Thyroid gland (tissue), 4 donors: ENCODE results near the gene RPN2.

ENCODE experiments used
- POLR2A ChIP-seq, 2 donors: fragments of 450-650 bp; IDR thresholded peaks; one replicate each; pipeline ENCODE4 v1.6.1; 2017; ENCODE audit warnings: antibody characterized with exemption in 2 of 2, mild to moderate bottlenecking in 2 of 2, moderate library complexity in 1 of 2
- TF ChIP-seq, protein P1 (sequence below), 6 experiments: fragments of 200-600 bp in 3 of 6; fragments of 450-650 bp in 3 of 6; sonication (generic) in 3 of 6; IDR thresholded peaks; one replicate each; pipeline ENCODE4 v1.5.1; 2016 to 2019; ENCODE audit warnings: antibody characterized with exemption in 6 of 6, mild to moderate bottlenecking in 2 of 6, inconsistent platforms in 1 of 6, moderate library complexity in 1 of 6

DNA sequence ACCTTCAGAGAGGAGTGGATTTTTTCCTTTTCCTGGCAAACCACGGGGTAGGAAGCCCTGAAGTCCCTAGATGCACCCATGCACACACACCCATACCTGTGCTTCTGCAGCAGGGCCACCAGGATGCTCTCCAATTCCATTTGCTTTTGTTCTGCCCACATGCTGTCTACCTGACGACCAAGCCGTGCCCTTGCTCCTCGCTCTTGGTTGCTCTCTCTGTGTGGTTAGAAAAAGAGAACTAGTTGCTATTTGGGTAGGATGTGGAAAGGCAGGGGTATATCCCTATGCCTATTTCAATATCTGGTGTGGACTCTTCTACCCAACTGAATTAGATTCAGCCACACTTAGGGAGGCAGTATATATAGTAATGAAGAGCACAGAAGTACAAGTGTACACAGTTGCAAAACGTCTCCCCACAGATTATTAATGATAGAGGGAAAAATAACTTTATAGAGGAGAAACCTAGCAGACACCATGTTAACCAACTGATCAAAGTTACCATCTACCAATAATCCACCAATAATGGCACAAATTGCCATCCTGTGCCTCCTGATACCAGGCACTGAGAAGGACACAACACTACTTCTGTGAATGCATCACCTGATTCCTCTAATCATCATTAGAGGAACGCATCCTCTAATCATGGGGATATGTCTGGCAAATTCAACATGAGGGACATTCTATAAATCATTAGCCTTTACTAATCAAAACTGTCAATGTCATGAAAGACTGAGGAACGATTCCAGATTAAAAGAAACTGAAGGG is 75.2 kb downstream of the RPN2 start:
- TF ChIP-seq POLR2A (IDR thresholded peaks at IDR 0.05) = no peak
- TF ChIP-seq, protein P1, sequence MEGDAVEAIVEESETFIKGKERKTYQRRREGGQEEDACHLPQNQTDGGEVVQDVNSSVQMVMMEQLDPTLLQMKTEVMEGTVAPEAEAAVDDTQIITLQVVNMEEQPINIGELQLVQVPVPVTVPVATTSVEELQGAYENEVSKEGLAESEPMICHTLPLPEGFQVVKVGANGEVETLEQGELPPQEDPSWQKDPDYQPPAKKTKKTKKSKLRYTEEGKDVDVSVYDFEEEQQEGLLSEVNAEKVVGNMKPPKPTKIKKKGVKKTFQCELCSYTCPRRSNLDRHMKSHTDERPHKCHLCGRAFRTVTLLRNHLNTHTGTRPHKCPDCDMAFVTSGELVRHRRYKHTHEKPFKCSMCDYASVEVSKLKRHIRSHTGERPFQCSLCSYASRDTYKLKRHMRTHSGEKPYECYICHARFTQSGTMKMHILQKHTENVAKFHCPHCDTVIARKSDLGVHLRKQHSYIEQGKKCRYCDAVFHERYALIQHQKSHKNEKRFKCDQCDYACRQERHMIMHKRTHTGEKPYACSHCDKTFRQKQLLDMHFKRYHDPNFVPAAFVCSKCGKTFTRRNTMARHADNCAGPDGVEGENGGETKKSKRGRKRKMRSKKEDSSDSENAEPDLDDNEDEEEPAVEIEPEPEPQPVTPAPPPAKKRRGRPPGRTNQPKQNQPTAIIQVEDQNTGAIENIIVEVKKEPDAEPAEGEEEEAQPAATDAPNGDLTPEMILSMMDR (IDR thresholded peaks at IDR 0.05) = no peak
